GM15510 (cell line): ENCODE measurements around the gene PCGF3.

Experiments used
- POLR2A ChIP-seq: IDR thresholded peaks from 3 replicates; pipeline ENCODE4 v1.6.1; 2011; ENCODE audit warnings: borderline replicate concordance; ENCODE audit not compliant: insufficient read length; ENCODE audit errors: extremely low read depth

The PCGF3 gene

DNA sequence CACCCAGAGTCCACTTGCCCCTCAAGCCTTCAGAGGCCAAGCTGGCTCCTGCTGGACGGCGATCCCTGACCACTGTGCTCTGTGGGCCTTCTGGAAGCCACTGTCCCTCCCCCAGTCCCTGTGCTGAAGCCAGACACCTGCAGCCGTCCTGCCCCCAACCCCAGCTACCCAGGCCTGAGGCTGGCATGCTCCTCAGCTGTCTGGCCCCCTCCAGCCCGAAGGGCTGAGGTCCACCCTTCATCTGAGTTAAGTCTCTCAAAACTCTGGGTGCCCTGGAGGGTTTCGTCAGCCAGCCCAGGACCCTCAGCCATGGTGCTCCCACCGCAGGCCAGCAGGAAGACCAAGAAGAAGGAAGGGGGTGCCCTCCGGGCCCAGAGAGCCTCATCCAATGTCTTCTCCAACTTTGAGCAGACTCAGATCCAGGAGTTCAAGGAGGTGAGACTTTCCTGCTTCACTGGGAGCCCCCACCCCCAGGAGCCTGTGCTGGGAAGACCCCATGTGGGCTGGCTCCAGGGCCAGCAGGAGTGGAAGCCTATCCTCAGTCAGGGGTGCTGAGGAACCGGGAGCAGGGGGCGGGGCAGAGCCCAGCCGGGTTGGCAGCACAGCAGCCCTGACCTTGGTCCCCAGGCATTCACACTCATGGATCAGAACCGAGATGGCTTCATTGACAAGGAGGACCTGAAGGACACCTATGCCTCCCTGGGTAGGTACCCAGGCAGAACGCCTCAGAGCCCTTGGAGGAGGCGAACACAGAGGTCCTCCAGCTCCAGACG, 27.1 kb upstream of the PCGF3 start:
- TF ChIP-seq POLR2A, result no peak

DNA sequence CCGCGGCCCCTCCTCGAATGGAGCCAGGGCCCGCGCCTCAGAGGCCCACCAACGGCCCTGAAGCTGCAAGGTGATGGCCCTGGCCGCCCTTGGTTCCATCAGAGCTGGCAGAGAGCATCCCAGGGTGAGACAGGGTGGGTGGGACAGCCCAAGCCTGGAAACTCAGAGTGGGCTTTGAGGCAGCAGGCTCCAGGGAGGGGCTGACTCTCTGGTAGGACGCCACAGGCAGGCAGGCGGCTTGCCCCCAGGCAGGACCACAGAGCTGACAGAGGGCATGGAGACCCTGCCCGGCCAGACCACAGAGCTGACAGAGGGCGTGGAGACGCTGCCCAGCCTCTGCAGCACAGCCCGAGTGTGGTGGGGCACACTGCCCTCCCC, 26.5 kb upstream of the PCGF3 start:
- no peak for TF ChIP-seq POLR2A

DNA sequence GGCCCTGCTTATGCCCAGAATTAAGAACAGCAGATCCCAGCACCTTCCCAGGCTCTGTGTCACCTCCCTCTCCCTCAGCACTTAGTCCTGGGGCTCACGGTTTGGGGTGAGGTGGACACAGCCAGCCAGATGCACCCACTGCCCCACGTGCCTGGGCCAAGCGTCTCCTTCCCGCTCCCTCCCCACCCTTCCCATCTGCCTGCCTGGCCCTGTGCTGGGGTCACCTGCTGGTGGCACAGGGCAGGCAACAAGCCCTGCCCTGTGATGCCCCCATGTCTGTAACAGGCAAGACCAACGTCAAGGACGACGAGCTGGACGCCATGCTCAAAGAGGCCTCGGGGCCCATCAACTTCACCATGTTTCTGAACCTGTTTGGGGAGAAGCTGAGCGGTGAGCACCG, 26.0 kb upstream of the PCGF3 start:
- no peak for TF ChIP-seq POLR2A

DNA sequence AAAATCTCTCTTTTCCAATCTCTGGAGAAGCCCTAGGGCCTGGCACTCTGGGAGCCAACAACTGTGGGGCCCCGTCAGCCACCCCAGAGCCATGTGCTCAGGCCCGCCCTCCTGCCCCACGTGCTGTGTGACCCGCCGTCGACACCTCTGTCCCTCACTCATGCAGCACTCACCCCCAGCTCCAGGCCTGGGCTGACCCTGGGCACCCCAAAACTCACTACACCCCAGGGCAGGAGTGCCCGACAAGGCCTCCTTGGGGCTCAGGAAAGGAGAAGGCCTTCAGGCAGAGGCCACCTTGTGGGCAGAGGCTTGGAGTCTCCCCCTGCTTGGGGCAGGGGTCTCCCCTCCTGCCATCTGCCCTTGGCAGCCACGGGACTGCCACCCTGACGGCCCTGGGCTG, 25.5 kb upstream of the PCGF3 start:
- TF ChIP-seq POLR2A, result no peak

DNA sequence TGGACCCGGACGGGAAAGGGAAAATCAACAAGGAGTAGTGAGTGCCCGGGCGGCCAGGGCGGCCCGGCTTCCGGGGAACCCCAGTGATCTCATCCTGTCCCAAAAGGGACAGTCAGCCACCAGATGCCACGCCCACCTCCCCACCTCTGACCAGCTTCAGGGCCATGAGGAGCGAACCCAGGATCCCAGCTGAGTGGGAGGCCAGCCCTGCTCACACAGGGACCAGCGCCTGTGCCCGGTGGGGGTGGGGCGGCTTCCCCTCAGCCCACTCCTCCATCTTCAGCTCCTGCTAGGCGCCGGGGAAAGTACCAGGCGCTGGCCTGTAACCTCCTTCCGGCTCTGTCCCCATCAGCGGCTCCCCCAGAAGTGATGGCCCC, 25.1 kb upstream of the PCGF3 start:
- no peak for TF ChIP-seq POLR2A

DNA sequence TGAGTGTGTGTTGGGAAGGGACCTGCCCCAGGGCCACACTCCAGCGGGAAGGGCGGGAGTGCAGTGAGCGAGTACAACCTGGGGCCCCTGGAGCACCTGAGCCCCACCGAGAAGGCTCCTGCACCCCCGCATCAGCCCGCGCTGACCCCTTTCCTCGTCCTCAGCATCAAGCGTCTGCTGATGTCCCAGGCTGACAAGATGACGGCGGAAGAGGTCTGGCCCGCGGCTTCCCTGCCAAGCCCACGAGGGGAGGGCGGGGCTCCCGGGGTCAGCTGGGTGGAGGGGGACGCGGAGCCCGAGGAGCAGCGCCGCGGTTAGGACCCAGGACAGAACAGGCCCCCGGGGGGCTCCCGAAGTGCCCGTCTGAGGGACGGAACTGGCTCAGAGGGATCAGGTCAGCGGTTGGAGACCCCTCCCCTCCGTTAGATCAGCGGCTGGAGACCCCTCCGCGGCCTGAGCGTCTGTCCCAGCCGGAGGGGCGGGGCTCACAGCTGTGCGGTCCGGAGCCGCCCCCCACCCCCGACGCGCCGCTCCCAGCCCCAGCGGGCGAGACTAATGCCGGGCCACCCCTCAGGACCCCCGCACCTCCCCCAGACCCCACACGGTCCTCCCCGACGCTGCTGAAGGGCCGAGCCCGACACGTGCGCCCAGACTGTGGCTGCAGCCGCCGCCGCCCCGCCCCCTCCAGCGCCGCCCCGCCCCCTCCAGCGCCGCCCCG, 24.5 kb upstream of the PCGF3 start:
- no peak for TF ChIP-seq POLR2A

DNA sequence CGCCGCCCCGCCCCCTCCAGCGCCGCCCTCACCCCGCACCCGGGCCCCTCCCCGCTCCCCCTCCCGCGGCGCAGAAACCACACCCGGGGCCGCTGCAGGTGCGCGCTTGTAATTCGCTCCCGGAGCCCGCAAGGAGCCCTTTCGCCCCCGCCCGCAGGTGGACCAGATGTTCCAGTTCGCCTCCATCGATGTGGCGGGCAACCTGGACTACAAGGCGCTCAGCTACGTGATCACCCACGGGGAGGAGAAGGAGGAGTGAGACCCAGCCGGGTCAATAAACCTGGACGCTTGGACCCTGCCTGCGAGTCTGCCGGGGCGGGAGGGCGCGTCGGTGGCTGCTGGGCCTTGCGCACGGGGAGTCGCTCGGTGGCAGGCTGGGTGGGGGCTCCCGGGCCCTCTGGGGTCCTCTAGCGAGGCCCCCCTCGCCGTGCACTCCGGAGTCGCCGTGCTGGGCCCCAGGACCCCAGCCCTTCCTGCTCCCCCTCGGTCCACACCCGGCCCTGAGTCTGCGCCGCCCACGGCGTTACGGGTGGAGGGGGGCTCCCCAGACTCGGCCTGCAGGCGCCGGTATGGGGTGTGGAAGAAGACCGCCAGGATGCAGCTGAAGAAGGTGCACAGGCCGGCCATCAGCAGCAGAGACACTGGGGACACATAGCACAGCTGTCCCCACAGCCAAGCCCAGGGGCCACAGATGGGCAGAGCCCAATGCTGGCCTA, 23.7 kb upstream of the PCGF3 start:
- TF ChIP-seq POLR2A, result no peak

DNA sequence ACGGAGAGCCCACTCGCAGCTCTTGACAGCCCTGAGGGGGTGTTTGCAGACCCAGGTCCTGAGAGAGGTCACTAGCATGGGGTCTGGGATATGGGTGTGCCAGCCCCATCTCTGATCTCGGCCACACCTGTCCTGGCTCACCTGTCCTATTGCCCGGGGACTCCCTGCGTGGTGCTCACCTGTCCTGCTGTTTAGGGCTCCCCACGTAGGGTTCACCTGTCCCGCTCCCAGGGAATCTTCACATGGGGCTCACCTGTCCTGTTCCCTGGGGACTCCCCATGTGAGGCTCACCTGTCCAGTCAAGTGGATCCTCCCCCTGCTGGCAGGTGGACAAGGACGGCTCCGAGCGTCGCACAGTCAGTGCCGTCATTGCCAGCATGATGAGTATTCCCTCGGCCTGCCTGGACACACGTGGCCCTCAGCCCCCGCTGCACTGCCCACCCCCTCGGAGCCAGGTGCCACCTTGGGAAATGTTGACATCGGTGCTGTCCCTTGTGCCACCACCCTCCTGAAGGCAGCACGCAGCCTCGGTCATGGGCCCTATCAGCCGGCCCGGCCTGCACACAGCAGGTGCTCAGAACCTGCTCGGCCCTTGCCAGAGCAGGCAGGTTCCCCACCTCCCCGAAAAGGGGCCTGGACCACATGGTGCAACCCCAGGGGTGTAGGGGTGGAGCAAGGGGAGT, 23.0 kb upstream of the PCGF3 start:
- TF ChIP-seq POLR2A, result no peak

DNA sequence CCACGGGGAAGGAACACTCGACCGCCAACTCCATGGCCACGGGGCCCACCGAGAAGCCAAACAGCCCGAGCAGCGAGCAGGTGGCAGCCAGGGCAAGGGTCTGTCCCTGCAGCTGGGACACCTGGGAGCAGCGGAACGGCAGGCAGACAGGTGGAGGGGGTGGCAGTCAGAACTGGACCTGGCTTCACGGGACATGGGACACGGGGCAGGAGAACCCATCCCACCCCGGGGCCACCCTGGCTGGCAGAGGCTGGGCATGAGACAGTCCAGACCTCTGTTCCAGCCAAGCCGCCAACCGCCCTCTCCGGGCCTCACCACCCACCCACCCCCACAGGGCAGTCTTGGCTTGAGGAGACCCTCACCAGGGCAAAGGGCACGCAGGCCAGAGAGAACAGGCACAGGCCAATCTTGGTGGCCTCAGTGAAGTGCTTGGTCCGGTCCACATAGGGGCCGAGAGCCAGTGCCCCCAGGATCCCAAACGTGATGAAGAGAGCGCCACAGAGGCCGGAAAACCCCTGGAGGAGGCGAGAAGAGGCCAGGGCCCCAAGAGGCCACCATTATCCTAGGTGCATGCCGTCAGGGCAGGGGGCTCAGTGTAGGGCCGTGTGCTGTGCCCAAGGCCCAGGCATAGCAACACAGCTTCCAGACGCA, 22.3 kb upstream of the PCGF3 start:
- peak; percentile 5 for TF ChIP-seq POLR2A

DNA sequence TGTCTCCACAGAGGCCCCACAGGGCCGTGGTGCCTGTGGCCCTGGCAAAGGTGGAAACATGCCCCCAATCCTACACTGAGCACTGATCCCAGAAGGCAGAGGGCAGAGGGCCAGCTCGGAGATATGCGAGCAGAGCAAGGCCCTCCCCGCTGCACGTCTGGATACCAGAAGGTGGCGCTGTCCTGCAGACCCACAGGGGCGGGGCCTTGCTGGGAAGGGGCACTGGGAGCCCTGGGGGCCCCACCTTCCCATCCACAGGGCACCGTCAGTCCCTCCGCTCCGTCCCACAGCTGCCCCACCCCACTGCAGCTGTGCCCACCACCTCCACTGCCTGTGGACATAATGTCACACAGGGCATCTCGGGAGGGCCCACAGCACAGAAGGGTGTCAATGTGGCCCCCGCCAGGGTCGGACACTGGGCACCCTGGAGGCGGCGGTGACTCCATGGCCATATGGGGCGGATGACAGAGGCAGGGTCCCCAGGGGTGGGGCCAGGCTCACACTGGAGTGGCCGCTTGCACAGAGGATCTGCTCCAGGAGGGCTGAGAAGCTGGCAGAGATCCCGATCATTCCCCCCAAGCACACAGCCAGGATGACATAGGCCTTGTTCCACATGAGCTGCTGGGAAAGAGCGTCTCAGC, 21.5 kb upstream of the PCGF3 start:
- TF ChIP-seq POLR2A, result no peak

DNA sequence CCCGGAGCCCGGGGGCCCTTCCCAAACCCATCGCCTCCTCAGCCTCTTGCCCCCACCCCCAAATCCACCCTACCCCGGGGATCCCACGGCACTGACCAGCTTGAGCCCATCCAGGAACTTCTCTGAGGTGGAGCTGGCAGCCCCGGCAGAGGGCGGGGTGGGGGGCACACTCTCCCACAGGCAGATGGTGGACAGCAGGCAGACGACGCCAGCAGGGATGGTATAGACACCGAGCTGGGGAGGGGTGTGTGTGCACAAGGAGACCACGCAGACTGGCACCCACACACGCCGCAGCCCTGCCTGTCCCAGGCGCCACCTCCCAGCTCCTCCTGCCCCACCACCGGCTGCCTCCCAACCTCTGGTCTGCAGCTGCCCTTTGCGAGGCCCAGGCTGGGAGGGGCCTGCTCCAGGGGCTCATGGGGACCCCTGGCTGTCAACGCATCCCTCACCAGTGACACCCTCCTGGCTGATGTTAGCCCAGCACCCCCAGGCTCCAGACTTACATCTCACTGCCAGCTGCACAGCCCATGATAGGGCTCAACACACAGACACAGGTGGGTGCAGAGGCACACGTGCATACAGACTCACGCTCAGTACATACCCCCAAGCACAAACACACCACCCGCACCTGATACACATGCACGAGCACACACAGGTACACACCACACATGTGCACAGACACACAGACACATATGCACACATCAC, 20.9 kb upstream of the PCGF3 start:
- no peak for TF ChIP-seq POLR2A

DNA sequence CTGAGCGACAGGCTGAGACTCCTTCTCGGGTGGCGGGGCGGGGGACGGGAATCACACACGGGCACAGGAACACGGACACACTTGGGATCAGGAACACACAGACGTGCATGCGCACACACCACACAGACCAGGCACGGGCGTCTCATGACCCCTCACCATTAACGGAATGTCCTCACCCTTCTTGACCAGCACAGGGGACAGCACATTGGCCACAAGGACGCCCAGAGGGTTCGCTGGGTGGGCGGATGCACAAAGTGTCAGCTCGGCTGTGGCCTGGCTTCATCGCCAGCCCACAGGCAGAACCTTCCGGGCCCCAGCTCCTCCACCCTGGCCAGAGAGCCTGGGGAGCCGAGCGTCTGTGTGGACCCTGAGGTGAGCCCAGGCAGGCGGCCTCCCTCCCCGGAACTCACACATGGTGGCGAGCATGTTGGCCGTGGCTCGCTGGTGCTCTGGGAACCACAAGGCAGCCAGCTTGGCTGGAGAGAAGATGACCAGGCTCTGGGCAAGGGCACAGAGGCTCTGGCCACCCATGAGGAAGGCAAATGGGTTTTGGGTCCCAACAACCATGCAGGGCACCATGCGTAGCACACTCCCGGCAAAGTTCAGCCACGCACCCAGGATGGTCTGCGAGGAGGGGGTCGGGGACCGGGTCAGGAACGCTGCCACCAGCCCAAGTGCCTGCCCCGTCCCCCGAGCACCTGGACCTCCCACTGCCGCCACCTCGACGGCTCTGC, 19.8 kb upstream of the PCGF3 start:
- TF ChIP-seq POLR2A, result no peak
